ENCODE data around the gene EGLN3.

The EGLN3 gene

GRCh38 chr14:33959692-33960151 lies 8.8 kb upstream of the EGLN3 start:
- no peak for DNase-seq

GRCh38 chr14:33958605-33959226 lies 7.8 kb upstream of the EGLN3 start:
- DNase-seq, result no peak

GRCh38 chr14:33957993-33958392 lies 7.1 kb upstream of the EGLN3 start:
- no peak for DNase-seq

GRCh38 chr14:33957299-33957698 lies 6.4 kb upstream of the EGLN3 start:
- DNase-seq, result no peak

GRCh38 chr14:33956640-33957039 lies 5.8 kb upstream of the EGLN3 start:
- DNase-seq, result no peak

GRCh38 chr14:33954016-33954598 lies 3.2 kb upstream of the EGLN3 start:
- DNase-seq, result no peak

- no peak for DNase-seq
These were observed 1.7 kb upstream of the EGLN3 start for GRCh38 chr14:33952541-33952940.

GRCh38 chr14:33951183-33951840 lies 438 bp upstream of the EGLN3 start:
- DNase-seq, result no peak

- no peak for DNase-seq
These were observed 1.4 kb downstream of the EGLN3 start for GRCh38 chr14:33949411-33949893.

GRCh38 chr14:33948869-33949408 lies 1.9 kb downstream of the EGLN3 start:
- DNase-seq, result no peak

GRCh38 chr14:33948145-33948868 lies 2.6 kb downstream of the EGLN3 start:
- DNase-seq, result no peak

- DNase-seq, result no peak
These were observed 4.0 kb downstream of the EGLN3 start for GRCh38 chr14:33946679-33947476.

- no peak for DNase-seq
These were observed 5.4 kb downstream of the EGLN3 start for GRCh38 chr14:33945210-33946088.

GRCh38 chr14:33943096-33943883 lies 7.6 kb downstream of the EGLN3 start:
- DNase-seq, result no peak

GRCh38 chr14:33941718-33942117 lies 9.2 kb downstream of the EGLN3 start:
- no peak for DNase-seq

GRCh38 chr14:33940561-33941011 lies 10.3 kb downstream of the EGLN3 start:
- no peak for DNase-seq

- no peak for DNase-seq
These were observed 12.5 kb downstream of the EGLN3 start for GRCh38 chr14:33938131-33938949.

GRCh38 chr14:33936391-33936790 lies 14.5 kb downstream of the EGLN3 start:
- no peak for DNase-seq

- DNase-seq, result no peak
These were observed 15.9 kb downstream of the EGLN3 start for GRCh38 chr14:33934938-33935337.

Data from CD4-positive, alpha-beta T cell treated with Interleukin-21 for 1 hour (primary cell).